Measurements from ENCODE around the gene SGMS2. TPM values are rescaled to one million over a fixed set of nuclear protein-coding genes. Genes with fewer than 3 reads are reported as not detected.
A peak's percentile ranks its signal among the peaks of the same experiment; 100 is the strongest.
"Not testable (repeated sequence)": the region's sequence is repeated elsewhere in the genome, so short reads cannot be mapped to it uniquely, and the experiment has no call there.

The SGMS2 gene
- total RNA-seq, 4 donors from 2014 or later: 10.2 to 79.1 (median 23.8) TPM

- in situ Hi-C loops (cut with MboI; ENCODE audit: low sequenced_read_pairs in 4 of 4): no loop called here
- peaks cover 0 to 7% of the 10 kb centered on the region in 2 donors for H3K4me1 ChIP-seq
- DNase-seq: no peak
- TF ChIP-seq CTCF (IDR thresholded peaks at IDR 0.05 in 4 of 5, conservative IDR thresholded peaks at IDR 0.05 in 1 of 5): no peak
- TF ChIP-seq POLR2A (IDR thresholded peaks at IDR 0.05): no peak
- intact Hi-C loops (cut with DNase I; ENCODE audit: low total_unique reads): no loop called here
- no peak overlapping the region for H3K27ac ChIP-seq
- ATAC-seq: peak; percentile 41 to 52
- H3K4me3 ChIP-seq: no peak overlapping the region
- no peaks in the 10 kb centered on the region for H3K27me3 ChIP-seq
- no peaks in the 10 kb centered on the region for H3K9me3 ChIP-seq
- H3K36me3 ChIP-seq: no peaks in the 10 kb centered on the region
Observed at GRCh38 chr4:107901213-107901934, 76.6 kb downstream of the SGMS2 start.

GRCh38 chr4:107902715-107903114, 78.0 kb downstream of the SGMS2 start:
- H3K27me3 ChIP-seq: no peaks in the 10 kb centered on the region
- H3K27ac ChIP-seq: no peak overlapping the region
- H3K9me3 ChIP-seq: no peaks in the 10 kb centered on the region
- in situ Hi-C loops (cut with MboI; ENCODE audit: low sequenced_read_pairs in 4 of 4) (no loop called here), intact Hi-C loops (cut with DNase I; ENCODE audit: low total_unique reads) (no loop called here)
- DNase-seq: no peak
- H3K4me3 ChIP-seq: no peak overlapping the region
- no peaks in the 10 kb centered on the region for H3K36me3 ChIP-seq
- peaks cover 0 to 7% of the 10 kb centered on the region in 2 donors for H3K4me1 ChIP-seq
- TF ChIP-seq POLR2A (IDR thresholded peaks at IDR 0.05): no peak
- no peak for TF ChIP-seq CTCF (IDR thresholded peaks at IDR 0.05 in 4 of 5, conservative IDR thresholded peaks at IDR 0.05 in 1 of 5)
- no peak for ATAC-seq

- H3K4me3 ChIP-seq; H3K27ac ChIP-seq; in situ Hi-C loops (cut with MboI; ENCODE audit: low sequenced_read_pairs in 4 of 4); DNase-seq; H3K9me3 ChIP-seq; H3K4me1 ChIP-seq; H3K27me3 ChIP-seq; intact Hi-C loops (cut with DNase I; ENCODE audit: low total_unique reads); ATAC-seq; H3K36me3 ChIP-seq: not testable (repeated sequence)
Observed at GRCh38 chr4:107905082-107905481, 80.3 kb downstream of the SGMS2 start.

- H3K4me1 ChIP-seq: peaks cover 0 to 7% of the 10 kb centered on the region in 2 donors
- in situ Hi-C loops (cut with MboI; ENCODE audit: low sequenced_read_pairs in 4 of 4) (no loop called here), intact Hi-C loops (cut with DNase I; ENCODE audit: low total_unique reads) (no loop called here)
- no peaks in the 10 kb centered on the region for H3K27me3 ChIP-seq
- TF ChIP-seq CTCF (IDR thresholded peaks at IDR 0.05 in 4 of 5, conservative IDR thresholded peaks at IDR 0.05 in 1 of 5) (no peak), POLR2A (IDR thresholded peaks at IDR 0.05) (no peak)
- H3K27ac ChIP-seq: no peak overlapping the region
- DNase-seq: no peak
- no peaks in the 10 kb centered on the region for H3K36me3 ChIP-seq
- ATAC-seq: no peak
- no peak overlapping the region for H3K4me3 ChIP-seq
- no peaks in the 10 kb centered on the region for H3K9me3 ChIP-seq
Observed at GRCh38 chr4:107906458-107907100, 81.8 kb downstream of the SGMS2 start.

GRCh38 chr4:107908377-107908776, 83.6 kb downstream of the SGMS2 start:
- Histone ChIP-seq H3K4me3 (no peak overlapping the region), H3K27ac (no peak overlapping the region), H3K9me3 (no peaks in the 10 kb centered on the region), H3K27me3 (no peaks in the 10 kb centered on the region), H3K4me1 (no peaks in the 10 kb centered on the region), H3K36me3 (no peaks in the 10 kb centered on the region)
- in situ Hi-C loops (cut with MboI; ENCODE audit: low sequenced_read_pairs in 4 of 4): no loop called here
- intact Hi-C loops (cut with DNase I; ENCODE audit: low total_unique reads): no loop called here
- no peak for ATAC-seq
- TF ChIP-seq CTCF (IDR thresholded peaks at IDR 0.05 in 4 of 5, conservative IDR thresholded peaks at IDR 0.05 in 1 of 5) (no peak), POLR2A (IDR thresholded peaks at IDR 0.05) (no peak)
- DNase-seq: no peak

All from gastrocnemius medialis (tissue), 4 donors.